IMR-90 (cell line): ENCODE measurements around the gene LRRC36. TPM values are rescaled to one million over a fixed set of nuclear protein-coding genes. Genes with fewer than 3 reads are reported as not detected.

Source experiments
- ATAC-seq: fragments of 200-7000 bp; cut with Tn5 transposase; 2 replicates; pipeline ENCODE4 v1.9.1; 2020; ENCODE audit warnings: low read depth, mild to moderate bottlenecking, moderate library complexity
- BruUV-seq: library from RNA; stranded (reverse); fragments of 400-500 nt; replicated peaks from 2 replicates; lab custom pipeline; 2021; lab: Mats Ljungman, UMichigan
- CTCF ChIA-PET: fragments of 300-600 bp; formaldehyde crosslinking; extraction: SDS; loops from one replicate; lab custom pipeline; 2021; ENCODE audit warnings: antibody characterized with exemption; lab: Yijun Ruan, JAX
- POLR2A ChIA-PET: fragments of 300-600 bp; sonication (Branson Sonifier 250); formaldehyde crosslinking; loops from one replicate; lab custom pipeline; 2022; ENCODE audit warnings: antibody characterized with exemption; ENCODE audit not compliant: unreplicated experiment; lab: Charles Lee
- DNase-seq: peaks from one replicate; pipeline ENCODE4 v3.0.0; 2013
- H2AFZ ChIP-seq: replicated peaks from 2 replicates; pipeline ENCODE3; 2013; ENCODE audit warnings: low read length, mild to moderate bottlenecking; ENCODE audit not compliant: poor library complexity
- H2AK5ac ChIP-seq: 2 replicates; pipeline ENCODE4 v1.6.1; 2013; ENCODE audit warnings: low read depth, low read length, inconsistent platforms
- H2AK9ac ChIP-seq: replicated peaks from 2 replicates; pipeline ENCODE3; 2013; ENCODE audit warnings: mild to moderate bottlenecking, low read depth, low read length, moderate library complexity; ENCODE audit not compliant: poor library complexity
- H2BK120ac ChIP-seq: 2 replicates; pipeline ENCODE4 v1.6.1; 2013; ENCODE audit warnings: low read depth, low read length, inconsistent platforms
- H2BK15ac ChIP-seq: 3 replicates; pipeline ENCODE4 v1.6.1; 2013; ENCODE audit warnings: low read depth, low read length, inconsistent platforms
- H2BK20ac ChIP-seq: 2 replicates; pipeline ENCODE4 v1.6.1; 2013; ENCODE audit warnings: low read depth, mild to moderate bottlenecking, inconsistent platforms, low read length, moderate library complexity
- H2BK5ac ChIP-seq: 2 replicates; pipeline ENCODE4 v1.6.1; 2013; ENCODE audit warnings: mild to moderate bottlenecking, low read depth, low read length, inconsistent platforms; ENCODE audit not compliant: poor library complexity, severe bottlenecking
- H3K14ac ChIP-seq: replicated peaks from 2 replicates; pipeline ENCODE4 v1.6.1; 2013; ENCODE audit warnings: low read depth, low read length, inconsistent platforms
- H3K18ac ChIP-seq: 2 replicates; pipeline ENCODE4 v1.6.1; 2013; ENCODE audit warnings: low read depth, low read length, control low read depth
- H3K23ac ChIP-seq: 2 replicates; pipeline ENCODE4 v1.6.1; 2013; ENCODE audit warnings: low read depth, low read length, inconsistent platforms
- H3K27ac ChIP-seq: 2 replicates; pipeline ENCODE4 v1.5.1; 2013; ENCODE audit warnings: mild to moderate bottlenecking, control low read depth, low read length; ENCODE audit not compliant: insufficient read depth
- H3K27me3 ChIP-seq: 2 replicates; pipeline ENCODE4 v1.6.1; 2013; ENCODE audit warnings: low read length; ENCODE audit not compliant: control insufficient read depth, insufficient read depth
- H3K36me3 ChIP-seq: 2 replicates; pipeline ENCODE4 v1.6.1; 2013; ENCODE audit warnings: low read length, mixed read lengths; ENCODE audit not compliant: control insufficient read depth, insufficient read depth
- H3K4ac ChIP-seq: 2 replicates; pipeline ENCODE4 v1.6.1; 2013; ENCODE audit warnings: low read depth, low read length, inconsistent platforms
- H3K4me1 ChIP-seq: 2 replicates; pipeline ENCODE4 v1.6.1; 2013; ENCODE audit warnings: low read length, mixed read lengths; ENCODE audit not compliant: control insufficient read depth, insufficient read depth
- H3K4me2 ChIP-seq: 2 replicates; pipeline ENCODE4 v1.6.1; 2013; ENCODE audit warnings: low read depth, mild to moderate bottlenecking, control low read depth, low read length, moderate library complexity
- H3K4me3 ChIP-seq: 2 replicates; pipeline ENCODE4 v1.5.1; 2013; ENCODE audit warnings: low read depth, mild to moderate bottlenecking, control low read depth, low read length, moderate library complexity; ENCODE audit not compliant: insufficient read depth
- H3K56ac ChIP-seq: 2 replicates; pipeline ENCODE4 v1.6.1; 2013; ENCODE audit warnings: low read length, inconsistent platforms; ENCODE audit not compliant: insufficient read depth; ENCODE audit errors: extremely low read depth
- H3K79me1 ChIP-seq, 2 experiments: 2 replicates each; pipeline ENCODE4 v1.6.1; 2013; ENCODE audit warnings: low read length in 2 of 2, inconsistent platforms in 1 of 2, low read depth in 1 of 2
- H3K9ac ChIP-seq: 2 replicates; pipeline ENCODE4 v1.6.1; 2013; ENCODE audit warnings: low read depth, low read length, control low read depth
- H3K9me1 ChIP-seq: 2 replicates; pipeline ENCODE4 v1.6.1; 2013; ENCODE audit warnings: low read length, inconsistent platforms; ENCODE audit not compliant: insufficient read depth
- H3K9me3 ChIP-seq: 2 replicates; pipeline ENCODE4 v1.6.1; 2013; ENCODE audit warnings: low read length; ENCODE audit not compliant: control insufficient read depth, insufficient read depth
- H4K20me1 ChIP-seq: 2 replicates; pipeline ENCODE4 v1.6.1; 2013; ENCODE audit warnings: low read length, inconsistent platforms; ENCODE audit not compliant: insufficient read depth
- H4K5ac ChIP-seq: 2 replicates; pipeline ENCODE4 v1.6.1; 2013; ENCODE audit warnings: mild to moderate bottlenecking, low read depth, low read length, control low read depth
- H4K8ac ChIP-seq, 2 experiments: 2 replicates each; pipeline ENCODE4 v1.6.1; 2013; ENCODE audit warnings: low read depth in 2 of 2, low read length in 2 of 2, control low read depth in 1 of 2, inconsistent platforms in 1 of 2
- H4K91ac ChIP-seq: 2 replicates; pipeline ENCODE4 v1.6.1; 2013; ENCODE audit warnings: low read depth, low read length, inconsistent platforms; ENCODE audit not compliant: insufficient read depth
- CTCF ChIP-seq: conservative IDR thresholded peaks from 2 replicates; pipeline ENCODE4 v1.5.1; 2012; ENCODE audit warnings: mild to moderate bottlenecking, low read depth, low read length, improper control_type of control experiment
- MAFK ChIP-seq: IDR thresholded peaks from 2 replicates; pipeline ENCODE4 v1.6.1; 2012; ENCODE audit warnings: low read depth, low read length, improper control_type of control experiment
- MAZ ChIP-seq: IDR thresholded peaks from 2 replicates; pipeline ENCODE4 v1.6.1; 2012; ENCODE audit warnings: low read depth, mild to moderate bottlenecking, low read length, improper control_type of control experiment, moderate library complexity, borderline replicate concordance
- NFE2L2 ChIP-seq: fragments of 150-350 bp; IDR thresholded peaks from 2 replicates; pipeline ENCODE4 v1.6.1; 2016; ENCODE audit warnings: low read depth, mild to moderate bottlenecking, low read length
- POLR2A ChIP-seq: IDR thresholded peaks from 2 replicates; pipeline ENCODE4 v1.6.1; 2012; ENCODE audit warnings: mild to moderate bottlenecking, low read depth, low read length
- RCOR1 ChIP-seq: IDR thresholded peaks from 2 replicates; pipeline ENCODE4 v1.6.1; 2012; ENCODE audit warnings: mild to moderate bottlenecking, low read length, improper control_type of control experiment; ENCODE audit not compliant: insufficient replicate concordance
- RFX5 ChIP-seq: IDR thresholded peaks from 2 replicates; pipeline ENCODE4 v1.8.0; 2012; ENCODE audit warnings: low read depth, mild to moderate bottlenecking, low read length, moderate library complexity
- SMC3 ChIP-seq: fragments of 150-350 bp; IDR thresholded peaks from 2 replicates; pipeline ENCODE4 v1.6.1; 2016; ENCODE audit warnings: low read depth, mild to moderate bottlenecking, antibody characterized with exemption, low read length, moderate library complexity
- WGBS, 2 experiments: methylation state at CpG; one replicate each; pipeline versions ENCODE4 v1.1.5 to v1.1.7; 2013; ENCODE audit warnings: missing lambda C conversion rate in 2 of 2; ENCODE audit not compliant: insufficient read length in 1 of 2; ENCODE audit errors: extremely low coverage in 2 of 2; 5-methylcytosine and 5-hydroxymethylcytosine counted together
- dilution Hi-C: fragments of 300-500 bp; cut with HindIII; formaldehyde crosslinking; loops from one replicate; pipeline ENCODE4 v1.14.3; 2018; ENCODE audit warnings: low sequenced_read_pairs; ENCODE audit not compliant: unreplicated experiment
- in situ Hi-C: fragments of 300-500 bp; cut with MboI; formaldehyde crosslinking; loops from 3 replicates; pipeline ENCODE4 v1.14.3; 2019; ENCODE audit warnings: low sequenced_read_pairs, inconsistent platforms, mixed read lengths
- intact Hi-C: fragments of 100-400 bp; cut with micrococcal nuclease; formaldehyde crosslinking; loops from 2 replicates; pipeline ENCODE4 v1.10.0; 2022
- polyA plus RNA-seq, 3 experiments: library from polyadenylated mRNA; depleted of rRNA; stranded (reverse); fragments of >200 nt; gene quantifications; 2 replicates each; pipeline ENCODE4 v1.2.3, GENCODE V29; 2012; ENCODE audit warnings: low replicate concordance in 1 of 3
- total RNA-seq: library from RNA; depleted of rRNA; stranded (reverse); fragments of >200 nt; gene quantifications from 2 replicates; pipeline ENCODE4 v1.2.3, GENCODE V29; 2012

The LRRC36 gene
- total and polyA plus RNA-seq, 2 of the 4 experiments (the other 2 are of a cell fraction) = 0.18 to 0.29 TPM

DNA sequence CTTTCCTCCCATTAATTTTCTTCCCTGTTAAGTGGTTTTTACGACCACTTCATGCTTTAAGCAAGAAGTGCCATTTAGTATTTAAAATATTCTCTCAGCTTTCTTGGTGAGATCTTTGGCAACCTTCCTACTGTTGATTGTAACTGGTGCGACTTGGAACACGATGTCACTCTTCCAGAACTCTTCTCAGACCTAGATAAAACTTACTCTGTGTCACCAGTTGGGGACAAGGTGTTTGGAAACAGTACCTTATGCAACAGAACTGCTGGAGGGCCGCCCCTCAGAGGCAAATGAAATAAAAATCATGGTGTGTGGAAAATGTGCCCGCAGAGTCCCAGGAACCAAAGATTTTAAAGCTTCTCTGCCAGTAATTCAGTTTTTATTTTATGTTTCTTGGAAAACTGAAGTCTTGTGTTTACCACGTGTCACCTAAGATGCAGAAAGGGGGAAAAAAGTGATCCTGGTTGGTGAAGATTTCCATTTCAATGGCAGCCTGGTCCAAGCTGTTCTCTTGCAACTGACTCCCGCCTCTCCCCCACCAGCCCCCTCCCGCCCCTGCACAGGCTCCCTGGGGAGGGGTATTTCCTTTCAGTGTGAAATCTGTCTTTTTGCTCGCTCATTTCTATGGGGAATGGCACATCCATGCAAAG is 97.1 kb downstream of the LRRC36 start:
- H4K91ac ChIP-seq = no peak overlapping the region
- BruUV-seq = no TSS peak
- no peaks in the 10 kb centered on the region; the same call in 1 of the 2 replicates for H3K4me1 ChIP-seq
- POLR2A ChIA-PET = no interaction called here
- peaks cover 36% of the 10 kb centered on the region for H3K27me3 ChIP-seq
- H3K9ac ChIP-seq = no peak overlapping the region
- H2BK15ac ChIP-seq = no peak overlapping the region
- H4K8ac ChIP-seq = no peak overlapping the region
- H2BK20ac ChIP-seq = no peak overlapping the region
- no peak overlapping the region for H3K4me3 ChIP-seq
- no peak overlapping the region for H3K14ac ChIP-seq
- H4K5ac ChIP-seq = no peak overlapping the region
- intact Hi-C loops (no loop called here), dilution Hi-C loops (no loop called here), in situ Hi-C loops (no loop called here)
- no peak overlapping the region for H3K23ac ChIP-seq
- H2AK5ac ChIP-seq = no peak overlapping the region
- no peaks in the 10 kb centered on the region for H3K36me3 ChIP-seq
- H3K56ac ChIP-seq = no peak overlapping the region
- H4K20me1 ChIP-seq = peaks cover 4% of the 10 kb centered on the region; the same call in 1 of the 2 replicates
- H2BK120ac ChIP-seq = no peak overlapping the region
- no peak overlapping the region for H2AFZ ChIP-seq
- no peak overlapping the region for H3K4ac ChIP-seq
- H3K9me3 ChIP-seq = no peaks in the 10 kb centered on the region
- H3K27ac ChIP-seq = no peak overlapping the region
- ATAC-seq (no peak), DNase-seq (no peak)
- WGBS, 2 experiments = no CpG with 5 or more reads among the region's 9 CpGs
- no peaks in the 10 kb centered on the region for H3K79me1 ChIP-seq
- H2AK9ac ChIP-seq = no peak overlapping the region
- no peak overlapping the region for H3K18ac ChIP-seq
- no peak overlapping the region for H2BK5ac ChIP-seq
- H3K4me2 ChIP-seq = no peak overlapping the region
- TF ChIP-seq MAFK (no peak), RFX5 (no peak), MAZ (no peak), NFE2L2 (no peak), CTCF (no peak), RCOR1 (no peak), SMC3 (no peak), POLR2A (no peak)
- CTCF ChIA-PET = interaction anchor here (0.8 kb wide), 1 partner anchor 10 kb away, joined by 3 read pairs; no protein-coding TSS in a partner anchor
- H3K9me1 ChIP-seq = no peaks in the 10 kb centered on the region
